ENCODE measurements around the gene UNC119. TPM values are rescaled to one million over a fixed set of nuclear protein-coding genes. Genes with fewer than 3 reads are reported as not detected.

UNC119 gene
- total RNA-seq, 4 donors from 2014 or later: 17.4 to 25.3 (median 21.1) TPM

DNA sequence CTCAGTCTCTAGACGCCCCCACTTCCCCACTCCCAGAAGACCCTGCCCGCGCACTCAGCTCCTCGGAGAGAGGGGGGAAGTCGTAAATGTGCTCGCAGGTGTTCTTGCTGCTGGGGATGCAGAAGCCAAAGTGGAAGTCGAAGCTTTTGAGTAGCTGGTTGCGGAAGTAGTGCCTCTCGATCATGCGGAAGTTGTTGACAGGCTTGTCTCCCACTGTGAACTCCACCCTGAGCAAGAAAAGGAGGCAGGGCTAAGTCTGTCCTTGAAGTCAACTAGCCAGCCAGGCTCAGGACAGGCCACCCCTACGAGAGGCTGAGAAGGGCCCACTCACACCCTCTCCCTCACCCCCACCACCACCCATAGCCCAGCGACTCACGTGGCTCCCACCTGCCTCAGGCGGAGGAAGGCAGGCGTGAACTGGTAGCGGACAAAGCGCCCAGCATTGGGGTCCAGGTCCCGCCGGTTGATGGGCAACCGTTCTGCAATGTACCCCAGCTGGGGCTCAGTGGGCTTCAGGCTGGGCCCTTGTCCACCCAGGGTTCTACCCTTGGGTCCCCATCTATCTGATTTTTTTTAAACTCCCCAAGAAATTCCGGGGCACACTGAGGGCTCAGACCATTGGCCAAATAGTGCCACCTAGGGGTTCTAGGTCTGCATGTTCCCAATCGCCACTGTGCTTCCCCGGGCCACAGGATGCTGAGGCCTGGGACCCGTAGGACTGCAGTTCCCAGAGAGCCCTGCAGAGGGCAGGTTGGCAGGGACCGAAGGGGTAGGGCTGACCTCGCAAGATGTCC, 4.6 kb downstream of the UNC119 start:
- H3K36me3 ChIP-seq: peaks cover 0 to 17% (median 0%) of the 10 kb centered on the region in 3 donors
- WGBS, 2 donors: 79 to 80% methylated on average over 8 to 12 of the region's 26 CpGs
- peaks cover 12 to 51% (median 13%) of the 10 kb centered on the region in 3 donors for H3K4me1 ChIP-seq
- no peak overlapping the region for H3K4me3 ChIP-seq
- intact Hi-C loops (cut with DNase I): no loop called here
- H3K9me3 ChIP-seq: no peaks in the 10 kb centered on the region
- H3K27me3 ChIP-seq: no peaks in the 10 kb centered on the region
- no peak for DNase-seq
- H3K27ac ChIP-seq: peak overlapping the region in 2 of 4 donors; percentile 22 to 33
- TF ChIP-seq POLR2A (IDR thresholded peaks at IDR 0.05): no peak
- TF ChIP-seq, protein P1, sequence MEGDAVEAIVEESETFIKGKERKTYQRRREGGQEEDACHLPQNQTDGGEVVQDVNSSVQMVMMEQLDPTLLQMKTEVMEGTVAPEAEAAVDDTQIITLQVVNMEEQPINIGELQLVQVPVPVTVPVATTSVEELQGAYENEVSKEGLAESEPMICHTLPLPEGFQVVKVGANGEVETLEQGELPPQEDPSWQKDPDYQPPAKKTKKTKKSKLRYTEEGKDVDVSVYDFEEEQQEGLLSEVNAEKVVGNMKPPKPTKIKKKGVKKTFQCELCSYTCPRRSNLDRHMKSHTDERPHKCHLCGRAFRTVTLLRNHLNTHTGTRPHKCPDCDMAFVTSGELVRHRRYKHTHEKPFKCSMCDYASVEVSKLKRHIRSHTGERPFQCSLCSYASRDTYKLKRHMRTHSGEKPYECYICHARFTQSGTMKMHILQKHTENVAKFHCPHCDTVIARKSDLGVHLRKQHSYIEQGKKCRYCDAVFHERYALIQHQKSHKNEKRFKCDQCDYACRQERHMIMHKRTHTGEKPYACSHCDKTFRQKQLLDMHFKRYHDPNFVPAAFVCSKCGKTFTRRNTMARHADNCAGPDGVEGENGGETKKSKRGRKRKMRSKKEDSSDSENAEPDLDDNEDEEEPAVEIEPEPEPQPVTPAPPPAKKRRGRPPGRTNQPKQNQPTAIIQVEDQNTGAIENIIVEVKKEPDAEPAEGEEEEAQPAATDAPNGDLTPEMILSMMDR (IDR thresholded peaks at IDR 0.05): peak; percentile 68 to 92 (median 90)

DNA sequence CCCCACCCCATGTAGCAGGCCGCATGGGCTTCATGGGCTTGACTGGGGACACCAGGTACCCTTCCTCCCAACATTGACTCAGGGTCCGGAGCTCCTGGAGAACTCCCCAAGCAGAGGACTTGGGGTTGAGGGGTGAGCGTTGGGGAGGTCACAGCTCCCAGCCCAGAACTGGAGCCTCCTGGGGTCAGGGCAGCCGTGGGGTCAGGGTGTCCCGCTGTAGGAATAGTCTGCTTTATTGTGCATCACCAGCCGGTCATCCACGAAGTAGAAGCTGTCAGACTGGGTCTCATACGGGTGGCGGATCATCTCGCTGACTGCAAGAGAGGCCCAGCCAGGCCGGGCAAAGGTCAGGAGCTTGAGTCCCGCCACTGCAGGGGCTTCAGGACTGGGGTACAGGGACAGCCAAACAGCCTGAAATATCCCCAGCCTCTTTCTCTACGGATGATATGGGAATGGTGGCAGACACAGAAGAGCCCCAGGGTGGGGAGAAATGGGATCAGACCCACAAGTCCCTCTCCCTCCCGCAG, 5.3 kb downstream of the UNC119 start:
- DNase-seq: no peak
- no peak overlapping the region for H3K4me3 ChIP-seq
- peaks cover 12 to 44% (median 13%) of the 10 kb centered on the region in 3 donors for H3K4me1 ChIP-seq
- no peak overlapping the region for H3K27ac ChIP-seq
- H3K36me3 ChIP-seq: peaks cover 0 to 17% (median 0%) of the 10 kb centered on the region in 3 donors
- 83 to 95% methylated on average over 4 to 9 of the region's 14 CpGs for WGBS, 2 donors
- intact Hi-C loops (cut with DNase I): no loop called here
- no peaks in the 10 kb centered on the region for H3K27me3 ChIP-seq
- no peaks in the 10 kb centered on the region for H3K9me3 ChIP-seq
- TF ChIP-seq, protein P1 (IDR thresholded peaks at IDR 0.05): no peak
- no peak for TF ChIP-seq POLR2A (IDR thresholded peaks at IDR 0.05)

DNA sequence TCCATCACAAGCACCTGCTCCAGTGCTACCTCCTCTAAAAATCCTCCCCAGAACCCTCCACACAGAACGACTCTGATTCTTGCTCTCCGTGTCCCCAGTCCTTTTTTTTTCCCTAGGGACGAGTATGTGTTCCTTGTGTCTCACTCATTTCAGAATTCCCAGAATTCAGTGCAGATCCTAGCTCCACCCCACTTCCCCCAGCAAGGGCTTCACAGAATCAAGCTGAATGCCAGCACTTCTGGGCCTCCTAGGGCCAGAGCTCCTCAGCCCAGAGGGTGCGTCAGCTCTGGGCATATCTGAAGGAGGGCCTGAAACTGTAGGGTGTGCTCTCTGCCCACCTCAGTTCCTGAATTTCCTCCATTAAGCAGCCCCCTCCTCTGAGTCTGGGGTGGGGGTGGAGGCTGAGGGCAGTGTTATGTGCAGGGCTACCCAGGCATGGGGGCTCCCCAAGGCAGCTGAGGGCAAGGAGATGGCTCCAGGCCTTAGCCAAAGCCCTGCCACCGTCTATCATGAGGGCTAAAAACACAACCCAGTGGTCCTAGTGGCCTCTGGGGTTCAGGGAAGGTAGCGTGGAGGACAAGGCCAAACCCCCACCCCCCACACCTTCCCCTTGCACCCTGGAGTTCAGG, 6.5 kb downstream of the UNC119 start:
- Histone ChIP-seq H3K27me3 (no peaks in the 10 kb centered on the region), H3K27ac (no peak overlapping the region), H3K4me1 (peaks cover 2 to 31% (median 4%) of the 10 kb centered on the region in 3 donors), H3K9me3 (no peaks in the 10 kb centered on the region), H3K36me3 (peaks cover 0 to 17% (median 0%) of the 10 kb centered on the region in 3 donors), H3K4me3 (no peak overlapping the region)
- no peak for TF ChIP-seq POLR2A (IDR thresholded peaks at IDR 0.05)
- TF ChIP-seq, protein P1 (IDR thresholded peaks at IDR 0.05): no peak
- intact Hi-C loops (cut with DNase I): no loop called here
- WGBS, 2 donors: 64 to 80% methylated on average over 4 of the region's 6 CpGs
- no peak for DNase-seq

DNA sequence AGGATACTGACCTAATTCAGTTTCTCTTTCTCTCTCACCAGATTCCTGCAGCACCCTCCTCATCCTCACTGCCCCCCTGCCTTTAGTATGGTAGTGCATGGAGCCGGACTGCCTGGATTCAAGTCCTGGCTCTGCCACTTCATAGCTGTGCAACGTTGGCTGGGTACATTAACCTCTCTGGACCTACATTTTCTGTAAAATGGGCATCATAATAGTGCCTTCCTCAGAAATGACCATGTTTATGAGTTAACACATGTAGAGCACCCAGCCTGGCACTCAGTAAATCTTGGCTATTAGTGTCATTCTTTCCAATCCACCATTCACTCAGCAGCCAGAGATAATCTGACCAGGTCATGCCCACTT, 7.3 kb downstream of the UNC119 start:
- Histone ChIP-seq H3K27me3 (no peaks in the 10 kb centered on the region), H3K4me1 (peaks cover 0 to 30% (median 0%) of the 10 kb centered on the region in 3 donors), H3K4me3 (no peak overlapping the region), H3K36me3 (peaks cover 0 to 17% (median 0%) of the 10 kb centered on the region in 3 donors), H3K27ac (no peak overlapping the region), H3K9me3 (no peaks in the 10 kb centered on the region)
- no peak for DNase-seq
- 61 to 85% methylated on average over 2 of the region's 2 CpGs for WGBS, 2 donors
- intact Hi-C loops (cut with DNase I): no loop called here
- TF ChIP-seq, protein P1 (IDR thresholded peaks at IDR 0.05): no peak
- TF ChIP-seq POLR2A (IDR thresholded peaks at IDR 0.05): no peak
